Measurements from ENCODE around the gene CD300LB. TPM values are rescaled to one million over a fixed set of nuclear protein-coding genes. Genes with fewer than 3 reads are reported as not detected.

CD300LB gene
- total RNA-seq, 1 experiment from 2014 or later = not detected

- Mint-ChIP-seq H3K9me3 (peaks cover 13% of the 10 kb centered on the region), H3K4me3 (no peak overlapping the region), H3K27ac (no peak overlapping the region), H3K4me1 (peaks cover 18% of the 10 kb centered on the region), H3K36me3 (peaks cover 4% of the 10 kb centered on the region; the same call in 1 of the 2 replicates), H3K27me3 (ENCODE audit: low read depth) (peaks cover 40% of the 10 kb centered on the region)
- CTCF ChIA-PET = no interaction called here
- ATAC-seq = no peak
- no peak for DNase-seq (ENCODE audit: low spot score)
- TF ChIP-seq ZNF232 (CRISPR knock-in tag; IDR thresholded peaks at IDR 0.05) = no peak
- TF ChIP-seq ZBTB43 (CRISPR knock-in tag; IDR thresholded peaks at IDR 0.05) = peak; percentile 60; the same call in 1 of the 2 replicates
- POLR2A ChIA-PET = no interaction called here
Observed at GRCh38 chr17:74563358-74563757, 32.1 kb upstream of the CD300LB start.

- DNase-seq (ENCODE audit: low spot score) = no peak
- no peak overlapping the region for H3K27ac Mint-ChIP-seq
- H3K27me3 Mint-ChIP-seq (ENCODE audit: low read depth) = peaks cover 55% of the 10 kb centered on the region
- ChIA-PET POLR2A (no interaction called here), CTCF (no interaction called here)
- ATAC-seq = no peak
- H3K9me3 Mint-ChIP-seq = peaks cover 24% of the 10 kb centered on the region
- no peak overlapping the region for H3K4me3 Mint-ChIP-seq
- H3K36me3 Mint-ChIP-seq = peaks cover 13% of the 10 kb centered on the region; the same call in 1 of the 2 replicates
- TF ChIP-seq CREM (CRISPR knock-in tag; IDR thresholded peaks at IDR 0.05) (no peak), JAZF1 (CRISPR knock-in tag; IDR thresholded peaks at IDR 0.05) (no peak), ZNF671 (CRISPR knock-in tag; IDR thresholded peaks at IDR 0.05) (no peak), ESRRA (CRISPR knock-in tag; IDR thresholded peaks at IDR 0.05; ENCODE audit: borderline replicate concordance) (no peak), ZNF232 (CRISPR knock-in tag; IDR thresholded peaks at IDR 0.05) (no peak), ZNF281 (CRISPR knock-in tag; IDR thresholded peaks at IDR 0.05) (no peak), ZBTB43 (CRISPR knock-in tag; IDR thresholded peaks at IDR 0.05) (no peak), USF2 (CRISPR knock-in tag; IDR thresholded peaks at IDR 0.05) (no peak), RORB (CRISPR knock-in tag; IDR thresholded peaks at IDR 0.05) (no peak), TEAD4 (CRISPR knock-in tag; IDR thresholded peaks at IDR 0.05) (no peak), ZNF512 (CRISPR knock-in tag; IDR thresholded peaks at IDR 0.05; ENCODE audit: borderline replicate concordance) (no peak), ATF6 (CRISPR knock-in tag; IDR thresholded peaks at IDR 0.05) (no peak), USF1 (CRISPR knock-in tag; IDR thresholded peaks at IDR 0.05) (no peak), KAT7 (CRISPR knock-in tag; IDR thresholded peaks at IDR 0.05; ENCODE audit: borderline replicate concordance) (no peak), E2F4 (CRISPR knock-in tag; IDR thresholded peaks at IDR 0.05; ENCODE audit: borderline replicate concordance, low read depth) (no peak), ERG (CRISPR knock-in tag; IDR thresholded peaks at IDR 0.05) (no peak), ZNF263 (CRISPR knock-in tag; IDR thresholded peaks at IDR 0.05; ENCODE audit: low read depth) (no peak), FOXK1 (CRISPR knock-in tag; IDR thresholded peaks at IDR 0.05) (no peak), ZNF423 (CRISPR knock-in tag; IDR thresholded peaks at IDR 0.05) (no peak), SP1 (CRISPR knock-in tag; conservative IDR thresholded peaks at IDR 0.05) (no peak)
- H3K4me1 Mint-ChIP-seq = peaks cover 28% of the 10 kb centered on the region
Observed at GRCh38 chr17:74561586-74561985, 30.3 kb upstream of the CD300LB start.
